Heart left ventricle (tissue), 13 donors: ENCODE results near the gene AFG3L2.

ENCODE experiments used
- POLR2A ChIP-seq, 2 donors: fragments of 450-650 bp; IDR thresholded peaks; one replicate each; pipeline ENCODE4 v1.6.1; 2017; ENCODE audit warnings: antibody characterized with exemption in 2 of 2, mild to moderate bottlenecking in 2 of 2, moderate library complexity in 2 of 2
- TF ChIP-seq, protein P1 (sequence below), 12 donors: fragments of 200-600 bp; sonication (generic) in 4 of 12; IDR thresholded peaks; one replicate each; pipeline versions ENCODE4 v1.5.0 to v1.8.0; 2018 to 2022; ENCODE audit warnings: antibody characterized with exemption in 12 of 12, mild to moderate bottlenecking in 5 of 12
- donor health status: ischemic (EF 13 %, LVEDD 7.1; RV severe dilation, severe dysfunction).
- donor health status: DM: no; HTN: yes; CAD: no.
- donor health status: DM: no; HTN: no; CAD: no.
- donor health status: ischemic (EF 25% LVEDD 6.9; RV normal size, moderate dysfunction).
- donor health status: ischemic (EF 25% LVEDD 5.7; RV mildly dilated, moderate dysfunction).
- donor health status: ischemic (EF 35%, LVEDD 5.7; RV mildly dilated, moderate dysfunction).
- donor health status: nonischemic (EF 11% LVEDD 7.7; RV severe dilation, severe dysfunction).
- donor health status: DM: yes; HTN: yes; CAD: no.
- donor health status: PGD.
- donor health status: ischemic (EF 29% LVEDD 5.4; RV normal size, mild dysfunction).
- donor health status: nonischemic (EF 23%, LVEDD 6.1; RV moderate dilation, normal function).

DNA sequence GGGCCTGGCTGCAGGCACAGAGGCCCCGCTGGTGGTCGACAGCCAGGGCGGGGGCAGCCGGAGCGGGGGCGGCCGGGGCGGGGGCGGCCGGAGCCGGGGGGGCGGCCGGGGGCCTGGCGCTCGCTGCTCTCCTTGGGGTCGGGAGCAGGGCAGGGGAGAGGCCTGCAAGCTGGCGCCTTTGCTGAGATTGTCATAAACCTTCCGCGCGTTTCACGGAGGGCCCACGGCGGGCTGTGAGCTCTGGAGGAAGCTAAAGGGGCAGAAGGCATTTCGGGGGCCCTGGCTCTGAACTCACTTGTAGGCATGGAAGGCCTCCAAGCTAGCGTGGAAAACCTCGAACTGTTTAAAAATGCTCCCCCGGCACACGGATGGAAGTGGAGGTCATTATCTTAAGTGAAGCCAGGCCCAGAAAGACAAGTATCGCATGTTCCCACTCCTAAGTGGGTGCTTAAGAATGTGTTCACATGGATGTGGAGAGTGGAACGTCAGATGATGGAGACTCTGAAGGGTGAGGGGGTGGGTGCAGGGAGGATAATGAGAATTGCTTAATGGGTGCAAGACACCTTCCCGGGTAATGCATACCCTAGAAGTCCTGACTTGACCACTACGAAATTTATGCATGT, 31.3 kb upstream of the AFG3L2 start:
- TF ChIP-seq, protein P1, sequence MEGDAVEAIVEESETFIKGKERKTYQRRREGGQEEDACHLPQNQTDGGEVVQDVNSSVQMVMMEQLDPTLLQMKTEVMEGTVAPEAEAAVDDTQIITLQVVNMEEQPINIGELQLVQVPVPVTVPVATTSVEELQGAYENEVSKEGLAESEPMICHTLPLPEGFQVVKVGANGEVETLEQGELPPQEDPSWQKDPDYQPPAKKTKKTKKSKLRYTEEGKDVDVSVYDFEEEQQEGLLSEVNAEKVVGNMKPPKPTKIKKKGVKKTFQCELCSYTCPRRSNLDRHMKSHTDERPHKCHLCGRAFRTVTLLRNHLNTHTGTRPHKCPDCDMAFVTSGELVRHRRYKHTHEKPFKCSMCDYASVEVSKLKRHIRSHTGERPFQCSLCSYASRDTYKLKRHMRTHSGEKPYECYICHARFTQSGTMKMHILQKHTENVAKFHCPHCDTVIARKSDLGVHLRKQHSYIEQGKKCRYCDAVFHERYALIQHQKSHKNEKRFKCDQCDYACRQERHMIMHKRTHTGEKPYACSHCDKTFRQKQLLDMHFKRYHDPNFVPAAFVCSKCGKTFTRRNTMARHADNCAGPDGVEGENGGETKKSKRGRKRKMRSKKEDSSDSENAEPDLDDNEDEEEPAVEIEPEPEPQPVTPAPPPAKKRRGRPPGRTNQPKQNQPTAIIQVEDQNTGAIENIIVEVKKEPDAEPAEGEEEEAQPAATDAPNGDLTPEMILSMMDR (IDR thresholded peaks at IDR 0.05) = no peak
- no peak for TF ChIP-seq POLR2A (IDR thresholded peaks at IDR 0.05)
